Coronary artery (tissue), 2 donors: ENCODE measurements around the gene PCBP2.

ENCODE experiments used
- DNase-seq: peaks from one replicate; pipeline ENCODE4 v3.0.0-alpha.2; 2017; ENCODE audit warnings: low spot score
- H3K27ac ChIP-seq, 2 donors: fragments of 200-600 bp; sonication (generic); one replicate each; pipeline ENCODE4 v1.5.1; 2016 to 2019
- H3K4me3 ChIP-seq: fragments of 200-600 bp; sonication (generic); 2 replicates; pipeline ENCODE4 v1.5.1; 2016; ENCODE audit warnings: mild to moderate bottlenecking, moderate library complexity
- TF ChIP-seq, protein P1 (sequence below): fragments of 200-600 bp; sonication (generic); IDR thresholded peaks from one replicate; pipeline ENCODE4 v1.5.1; 2019; ENCODE audit warnings: antibody characterized with exemption

Gene PCBP2

DNA sequence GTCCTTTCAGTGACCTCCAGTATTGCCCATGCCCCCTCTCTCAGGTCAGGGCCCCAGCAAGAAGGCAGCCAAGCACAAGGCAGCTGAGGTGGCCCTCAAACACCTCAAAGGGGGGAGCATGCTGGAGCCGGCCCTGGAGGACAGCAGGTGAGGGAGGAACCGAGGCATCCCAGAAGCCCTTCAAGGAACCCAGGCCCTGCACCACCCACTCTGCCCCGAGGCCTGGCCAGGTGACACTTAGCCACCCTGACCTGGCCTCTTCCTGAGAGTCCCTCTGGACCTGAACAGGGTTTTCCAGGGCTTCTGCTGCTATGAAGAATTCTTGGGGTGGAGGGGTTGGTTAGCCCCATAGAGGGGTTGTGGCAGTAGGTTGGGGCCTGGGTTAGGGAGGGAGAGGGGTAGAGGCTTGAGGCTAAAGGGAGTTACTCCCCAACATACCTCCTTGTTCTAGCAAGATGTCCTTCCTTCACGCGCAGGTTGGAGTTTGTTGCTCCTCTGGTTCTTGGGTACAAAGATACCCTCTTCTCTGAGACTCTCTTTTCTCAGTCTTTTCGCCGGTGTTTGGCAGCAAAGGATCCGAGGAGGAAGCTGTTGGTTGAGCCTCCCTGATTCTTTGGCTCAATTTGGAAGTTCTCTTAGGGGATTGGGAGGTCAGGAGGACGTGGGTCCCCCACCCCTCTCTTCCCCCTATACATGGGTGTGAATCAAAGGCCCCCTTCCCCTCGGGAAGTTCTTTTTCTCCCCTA is 51.3 kb downstream of the PCBP2 start:
- H3K27ac ChIP-seq: peak overlapping the region; percentile 96 to 99
- peak overlapping the region; percentile 84 for H3K4me3 ChIP-seq
- no peak for DNase-seq
- TF ChIP-seq, protein P1, sequence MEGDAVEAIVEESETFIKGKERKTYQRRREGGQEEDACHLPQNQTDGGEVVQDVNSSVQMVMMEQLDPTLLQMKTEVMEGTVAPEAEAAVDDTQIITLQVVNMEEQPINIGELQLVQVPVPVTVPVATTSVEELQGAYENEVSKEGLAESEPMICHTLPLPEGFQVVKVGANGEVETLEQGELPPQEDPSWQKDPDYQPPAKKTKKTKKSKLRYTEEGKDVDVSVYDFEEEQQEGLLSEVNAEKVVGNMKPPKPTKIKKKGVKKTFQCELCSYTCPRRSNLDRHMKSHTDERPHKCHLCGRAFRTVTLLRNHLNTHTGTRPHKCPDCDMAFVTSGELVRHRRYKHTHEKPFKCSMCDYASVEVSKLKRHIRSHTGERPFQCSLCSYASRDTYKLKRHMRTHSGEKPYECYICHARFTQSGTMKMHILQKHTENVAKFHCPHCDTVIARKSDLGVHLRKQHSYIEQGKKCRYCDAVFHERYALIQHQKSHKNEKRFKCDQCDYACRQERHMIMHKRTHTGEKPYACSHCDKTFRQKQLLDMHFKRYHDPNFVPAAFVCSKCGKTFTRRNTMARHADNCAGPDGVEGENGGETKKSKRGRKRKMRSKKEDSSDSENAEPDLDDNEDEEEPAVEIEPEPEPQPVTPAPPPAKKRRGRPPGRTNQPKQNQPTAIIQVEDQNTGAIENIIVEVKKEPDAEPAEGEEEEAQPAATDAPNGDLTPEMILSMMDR: no peak

DNA sequence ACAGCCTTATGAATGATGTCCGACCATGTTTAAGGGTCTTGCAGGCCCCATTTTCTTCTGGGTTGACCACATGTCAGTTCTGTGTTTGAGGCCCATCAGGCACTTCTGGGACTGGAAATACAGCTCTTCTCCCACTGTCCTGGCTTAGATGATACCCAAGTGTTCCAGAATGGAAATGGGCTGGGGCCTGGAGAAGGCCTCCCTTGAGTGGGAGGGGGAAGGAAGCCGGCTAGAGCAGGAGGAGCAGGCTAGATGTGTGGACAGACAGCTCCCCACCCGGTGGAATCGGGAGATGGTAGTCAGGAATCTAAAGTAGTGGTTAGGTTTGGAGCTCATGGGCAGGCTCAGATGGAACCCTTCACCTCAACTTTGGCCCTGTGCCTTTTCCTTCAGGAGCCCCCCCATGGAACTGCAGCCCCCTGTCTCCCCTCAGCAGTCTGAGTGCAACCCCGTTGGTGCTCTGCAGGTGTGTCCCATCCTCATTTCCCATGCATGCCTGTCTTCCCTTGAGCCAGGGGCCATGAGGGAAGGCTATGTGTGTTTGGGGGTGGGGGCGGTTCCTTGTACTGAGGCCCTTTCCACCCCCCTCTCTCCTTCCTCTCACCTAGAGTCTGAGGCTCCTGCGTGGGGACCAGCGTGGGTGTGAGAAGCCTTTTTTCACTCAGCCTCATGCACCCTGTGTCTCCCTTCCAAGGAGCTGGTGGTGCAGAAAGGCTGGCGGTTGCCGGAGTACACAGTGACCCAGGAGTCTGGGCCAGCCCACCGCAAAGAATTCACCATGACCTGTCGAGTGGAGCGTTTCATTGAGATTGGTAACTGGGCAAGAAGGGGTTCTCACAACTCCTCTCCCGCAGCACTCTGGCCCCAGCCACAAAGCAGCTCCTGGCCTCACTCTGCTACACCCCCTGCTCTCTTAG is 52.4 kb downstream of the PCBP2 start:
- no peak for DNase-seq
- peak overlapping the region; percentile 96 to 99 for H3K27ac ChIP-seq
- no peak overlapping the region for H3K4me3 ChIP-seq
- TF ChIP-seq, protein P1: no peak

GRCh38 chr12:53505086-53505485 is 53.2 kb downstream of the PCBP2 start:
- H3K27ac ChIP-seq: peak overlapping the region; percentile 70 to 99
- DNase-seq: no peak
- TF ChIP-seq, protein P1: no peak
- H3K4me3 ChIP-seq: no peak overlapping the region

DNA sequence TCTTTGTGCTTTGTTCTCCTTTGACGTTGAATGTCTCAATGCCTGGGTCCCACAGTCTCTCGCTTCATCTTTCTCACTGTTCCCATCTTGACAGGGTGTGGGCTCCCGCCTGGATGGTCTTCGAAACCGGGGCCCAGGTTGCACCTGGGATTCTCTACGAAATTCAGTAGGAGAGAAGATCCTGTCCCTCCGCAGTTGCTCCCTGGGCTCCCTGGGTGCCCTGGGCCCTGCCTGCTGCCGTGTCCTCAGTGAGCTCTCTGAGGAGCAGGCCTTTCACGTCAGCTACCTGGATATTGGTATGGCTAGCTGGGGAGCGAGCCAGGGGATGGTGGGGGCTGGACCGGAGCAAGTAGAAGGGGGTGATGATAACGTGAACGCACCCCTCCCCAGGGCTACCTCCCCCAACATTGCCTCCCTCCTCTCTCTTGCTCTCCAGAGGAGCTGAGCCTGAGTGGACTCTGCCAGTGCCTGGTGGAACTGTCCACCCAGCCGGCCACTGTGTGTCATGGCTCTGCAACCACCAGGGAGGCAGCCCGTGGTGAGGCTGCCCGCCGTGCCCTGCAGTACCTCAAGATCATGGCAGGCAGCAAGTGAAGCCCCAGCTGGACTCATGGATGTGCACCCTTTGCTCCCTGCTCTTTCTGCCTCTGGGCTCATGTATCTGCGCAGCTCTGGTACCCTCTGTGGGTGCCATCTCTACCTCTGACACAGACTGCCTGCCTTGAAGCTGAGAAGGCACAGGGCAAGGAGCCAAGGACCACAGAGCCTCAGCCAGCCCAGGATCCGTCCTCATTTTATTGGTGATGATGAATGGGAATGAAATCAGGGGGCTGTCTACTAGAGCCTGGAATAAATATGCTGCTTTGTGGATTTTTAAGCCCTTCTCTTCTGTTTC is 53.9 kb downstream of the PCBP2 start:
- no peak for DNase-seq
- TF ChIP-seq, protein P1: no peak
- Histone ChIP-seq H3K4me3 (no peak overlapping the region), H3K27ac (peak overlapping the region; percentile 70 to 99)

- Histone ChIP-seq H3K27ac (peak overlapping the region; percentile 42 to 99), H3K4me3 (no peak overlapping the region)
- TF ChIP-seq, protein P1: no peak
- DNase-seq: no peak
Observed at GRCh38 chr12:53506450-53506785, 54.5 kb downstream of the PCBP2 start.

GRCh38 chr12:53506881-53507602 is 55.1 kb downstream of the PCBP2 start, which contains the start of gene NPFF:
Gene NPFF (minus strand): TSS chr12:53507484. CDS start chr12:53507474, 10 bp downstream.
- no peak for DNase-seq
- TF ChIP-seq, protein P1: no peak
- Histone ChIP-seq H3K4me3 (no peak within 1 kb of the TSS), H3K27ac (peak within 1 kb of the TSS; percentile 42 to 99)
